ENCODE results near the gene NOXO1. TPM values are rescaled to one million over a fixed set of nuclear protein-coding genes. Genes with fewer than 3 reads are reported as not detected.

Gene NOXO1
- total and polyA plus RNA-seq, 9 of the 15 experiments (the other 6 are each of a cell fraction or from before 2014, with no cell fraction given), result not detected

GRCh38 chr16:2005646-2006045 is 24.4 kb upstream of the NOXO1 start:
- Histone ChIP-seq H3K9ac (ENCODE audit: insufficient read depth in 1 of 2, low read depth in 2 of 2, low read length in 2 of 2) (peak overlapping the region in 1 of 2 experiments; percentile 64; a peak in 2 of 4 replicates), H3K79me2 (ENCODE audit: control insufficient read depth, insufficient read depth, low read length) (peaks cover 79% of the 10 kb centered on the region), H3K9me1 (ENCODE audit: control insufficient read depth, insufficient read depth, low read length) (peaks cover 19% of the 10 kb centered on the region), H3K27me3 (ENCODE audit: control insufficient read depth in 2 of 2, insufficient read depth in 2 of 2, low read length in 2 of 2) (no peaks in the 10 kb centered on the region), H3K4me2 (ENCODE audit: insufficient read depth, low read length) (no peak overlapping the region), H3K36me3 (ENCODE audit: control insufficient read depth, insufficient read depth, low read length) (peaks cover 73% of the 10 kb centered on the region; the same call in 2 of the 3 replicates), H2AFZ (ENCODE audit: low read depth, low read length) (no peak overlapping the region), H3K4me3 (no peak overlapping the region), H3K4me1 (replicated peaks in 1 of 2; ENCODE audit: control insufficient read depth in 2 of 2, insufficient read depth in 2 of 2, low read length in 2 of 2) (peaks cover 25 to 95% of the 10 kb centered on the region in 2 experiments), H3K27ac (ENCODE audit: extremely low read depth, low read depth, low read length) (no peak overlapping the region), H3K9me3 (replicated peaks; ENCODE audit: control insufficient read depth, insufficient read depth, low read depth, low read length) (no peaks in the 10 kb centered on the region), H4K20me1 (replicated peaks; ENCODE audit: control insufficient read depth, insufficient read depth, low read length) (peaks cover 46% of the 10 kb centered on the region)
- intact Hi-C loops (cut with micrococcal nuclease), result no loop called here
- ATAC-seq (no peak), FAIRE-seq (no peak), DNase-seq (ENCODE audit: extremely low read depth in 1 of 4, low spot score in 3 of 4) (no peak)
- BruUV-seq (replicated peaks), result no TSS peak
- CTCF ChIA-PET (ENCODE audit: low intra/inter-chr PET ratio), result no interaction called here
- in situ Hi-C loops (cut with MboI), result no loop called here
- WGBS (ENCODE audit: insufficient coverage, low coverage, missing lambda C conversion rate), result 89% methylated on average over 14 of the region's 21 CpGs
- POLR2A ChIA-PET, result interaction anchor here (0.7 to 3.0 kb wide), 4 partner anchors 14 to 649 kb away, joined by 3 to 12 read pairs (median 4); partner anchors contain the start of gene TRAF7
- TF ChIP-seq POLR2G (IDR thresholded peaks at IDR 0.05; ENCODE audit: low read depth, low read length) (peak; percentile 1), ZNF764 (CRISPR knock-in tag; IDR thresholded peaks at IDR 0.05; ENCODE audit: low read depth) (no peak), CBX5 (IDR thresholded peaks at IDR 0.05; ENCODE audit: borderline replicate concordance, low read depth) (no peak), PATZ1 (CRISPR knock-in tag; IDR thresholded peaks at IDR 0.05; ENCODE audit: borderline replicate concordance) (no peak), ZNF324 (CRISPR knock-in tag; IDR thresholded peaks at IDR 0.05) (no peak), ILF3 (IDR thresholded peaks at IDR 0.05; ENCODE audit: borderline replicate concordance) (no peak), CHD2 (IDR thresholded peaks at IDR 0.05; ENCODE audit: low read depth, low read length) (no peak), E2F8 (IDR thresholded peaks at IDR 0.05; ENCODE audit: low read depth, partially characterized antibody) (no peak), NR3C1 (CRISPR knock-in tag; IDR thresholded peaks at IDR 0.05) (no peak), NFE2L1 (tag; IDR thresholded peaks at IDR 0.05; ENCODE audit: borderline replicate concordance, low read depth) (no peak), SAFB2 (IDR thresholded peaks at IDR 0.05; ENCODE audit: borderline replicate concordance, low read depth, low read length, severe bottlenecking) (no peak), MLX (CRISPR knock-in tag; conservative IDR thresholded peaks at IDR 0.05) (no peak), RBFOX2 (IDR thresholded peaks at IDR 0.05; ENCODE audit: low read depth, low read length) (peak; percentile 69), KDM1A (IDR thresholded peaks at IDR 0.05) (no peak), ZNF512 (tag; IDR thresholded peaks at IDR 0.05) (no peak), RBM14 (IDR thresholded peaks at IDR 0.05; ENCODE audit: borderline replicate concordance, insufficient read depth, low read depth, low read length) (peak; percentile 11; the same call in 1 of the 2 replicates)

All from K562 (cell line).